Calu3 (cell line): ENCODE data around the gene PARD3. TPM values are rescaled to one million over a fixed set of nuclear protein-coding genes. Genes with fewer than 3 reads are reported as not detected.

Source experiments
- BruUV-seq: library from RNA; stranded (reverse); fragments of 400-500 nt; replicated peaks from 2 replicates; lab custom pipeline; 2021; lab: Mats Ljungman, UMichigan
- CTCF ChIA-PET: fragments of 300-600 bp; sonication (Branson Sonifier 250); formaldehyde crosslinking; loops from one replicate; lab custom pipeline; 2022; ENCODE audit warnings: antibody characterized with exemption; lab: Charles Lee
- DNase-seq: peaks from one replicate; pipeline ENCODE4 v3.0.0; 2022
- H3K27ac Mint-ChIP-seq: one replicate; pipeline ENCODE4 v1.8.0; 2022; ENCODE audit warnings: mixed read lengths; ENCODE audit not compliant: unreplicated experiment
- H3K27me3 Mint-ChIP-seq: one replicate; pipeline ENCODE4 v1.8.0; 2022; ENCODE audit warnings: mixed read lengths; ENCODE audit not compliant: unreplicated experiment
- H3K36me3 Mint-ChIP-seq: one replicate; pipeline ENCODE4 v1.8.0; 2022; ENCODE audit warnings: mild to moderate bottlenecking, moderate library complexity, mixed read lengths; ENCODE audit not compliant: insufficient read depth, unreplicated experiment
- H3K4me1 Mint-ChIP-seq: one replicate; pipeline ENCODE4 v1.8.0; 2022; ENCODE audit warnings: mild to moderate bottlenecking, low read depth, mixed read lengths; ENCODE audit not compliant: unreplicated experiment
- H3K4me3 Mint-ChIP-seq: one replicate; pipeline ENCODE4 v1.8.0; 2022; ENCODE audit warnings: mild to moderate bottlenecking, low read depth, moderate library complexity, mixed read lengths; ENCODE audit not compliant: unreplicated experiment
- H3K9me3 Mint-ChIP-seq: one replicate; pipeline ENCODE4 v1.8.0; 2022; ENCODE audit warnings: low read depth, mixed read lengths; ENCODE audit not compliant: unreplicated experiment
- intact Hi-C: fragments of 100-400 bp; cut with micrococcal nuclease; formaldehyde crosslinking; loops from one replicate; pipeline ENCODE4 v1.10.0; 2022; ENCODE audit not compliant: unreplicated experiment
- total RNA-seq: library from RNA; stranded (reverse); gene quantifications from 2 replicates; pipeline ENCODE4 v1.2.3, GENCODE V29; 2022
- TF ChIP-seq, protein P1 (sequence below): fragments of 200-600 bp; IDR thresholded peaks from one replicate; pipeline ENCODE4 v1.8.0; 2022; ENCODE audit warnings: antibody characterized with exemption; ENCODE audit not compliant: unreplicated experiment

The PARD3 gene
- total RNA-seq, 1 experiment from 2014 or later = 62.4 TPM

DNA sequence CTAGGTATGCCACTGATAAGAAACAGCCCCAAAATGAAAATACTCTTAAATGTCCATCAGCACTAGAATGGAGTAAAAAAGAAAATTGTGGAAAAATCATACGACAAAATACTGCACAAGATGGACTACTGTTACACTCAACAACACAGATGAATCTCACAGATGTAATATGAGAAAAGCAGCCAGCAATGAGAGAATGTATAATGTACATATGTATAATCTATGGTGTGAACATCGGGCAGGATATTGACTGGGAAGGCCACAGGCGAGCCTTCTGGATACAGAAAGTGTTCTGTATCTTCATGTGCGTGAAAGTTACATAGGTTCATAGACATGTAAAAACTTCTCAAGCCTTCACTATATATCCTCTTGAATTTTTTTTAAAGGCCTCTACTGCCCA, 212.6 kb downstream of the PARD3 start:
- no TSS peak for BruUV-seq
- CTCF ChIA-PET = no interaction called here
- no peaks in the 10 kb centered on the region for H3K4me1 Mint-ChIP-seq
- no peaks in the 10 kb centered on the region for H3K27me3 Mint-ChIP-seq
- no peak overlapping the region for H3K4me3 Mint-ChIP-seq
- H3K27ac Mint-ChIP-seq = peak overlapping the region; percentile 22
- TF ChIP-seq, protein P1, sequence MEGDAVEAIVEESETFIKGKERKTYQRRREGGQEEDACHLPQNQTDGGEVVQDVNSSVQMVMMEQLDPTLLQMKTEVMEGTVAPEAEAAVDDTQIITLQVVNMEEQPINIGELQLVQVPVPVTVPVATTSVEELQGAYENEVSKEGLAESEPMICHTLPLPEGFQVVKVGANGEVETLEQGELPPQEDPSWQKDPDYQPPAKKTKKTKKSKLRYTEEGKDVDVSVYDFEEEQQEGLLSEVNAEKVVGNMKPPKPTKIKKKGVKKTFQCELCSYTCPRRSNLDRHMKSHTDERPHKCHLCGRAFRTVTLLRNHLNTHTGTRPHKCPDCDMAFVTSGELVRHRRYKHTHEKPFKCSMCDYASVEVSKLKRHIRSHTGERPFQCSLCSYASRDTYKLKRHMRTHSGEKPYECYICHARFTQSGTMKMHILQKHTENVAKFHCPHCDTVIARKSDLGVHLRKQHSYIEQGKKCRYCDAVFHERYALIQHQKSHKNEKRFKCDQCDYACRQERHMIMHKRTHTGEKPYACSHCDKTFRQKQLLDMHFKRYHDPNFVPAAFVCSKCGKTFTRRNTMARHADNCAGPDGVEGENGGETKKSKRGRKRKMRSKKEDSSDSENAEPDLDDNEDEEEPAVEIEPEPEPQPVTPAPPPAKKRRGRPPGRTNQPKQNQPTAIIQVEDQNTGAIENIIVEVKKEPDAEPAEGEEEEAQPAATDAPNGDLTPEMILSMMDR = no peak
- no peak for DNase-seq
- no peaks in the 10 kb centered on the region for H3K9me3 Mint-ChIP-seq
- H3K36me3 Mint-ChIP-seq = no peaks in the 10 kb centered on the region
- intact Hi-C loops = no loop called here

DNA sequence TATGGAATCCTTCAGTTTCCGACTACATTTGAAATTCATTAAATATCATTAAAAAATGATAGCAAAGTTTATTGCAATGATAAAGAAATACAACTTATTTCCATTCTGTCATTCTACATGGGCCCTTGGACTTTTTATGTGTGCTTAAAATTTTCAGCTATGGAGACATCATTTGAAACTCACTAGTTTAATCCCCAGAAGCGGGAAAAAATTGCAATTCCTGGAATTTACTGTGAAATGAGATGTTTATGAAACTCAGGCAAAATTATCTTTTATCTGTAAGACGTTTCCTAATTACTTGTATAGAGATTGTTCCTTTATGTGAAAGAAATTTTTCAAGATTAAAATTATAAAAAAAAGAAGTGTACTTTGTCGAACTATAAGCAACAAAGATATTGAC, 213.4 kb downstream of the PARD3 start:
- Mint-ChIP-seq H3K36me3 (no peaks in the 10 kb centered on the region), H3K27me3 (no peaks in the 10 kb centered on the region), H3K4me1 (no peaks in the 10 kb centered on the region), H3K4me3 (no peak overlapping the region), H3K27ac (no peak overlapping the region), H3K9me3 (no peaks in the 10 kb centered on the region)
- intact Hi-C loops = no loop called here
- CTCF ChIA-PET = no interaction called here
- DNase-seq = no peak
- BruUV-seq = no TSS peak
- TF ChIP-seq, protein P1 = no peak

DNA sequence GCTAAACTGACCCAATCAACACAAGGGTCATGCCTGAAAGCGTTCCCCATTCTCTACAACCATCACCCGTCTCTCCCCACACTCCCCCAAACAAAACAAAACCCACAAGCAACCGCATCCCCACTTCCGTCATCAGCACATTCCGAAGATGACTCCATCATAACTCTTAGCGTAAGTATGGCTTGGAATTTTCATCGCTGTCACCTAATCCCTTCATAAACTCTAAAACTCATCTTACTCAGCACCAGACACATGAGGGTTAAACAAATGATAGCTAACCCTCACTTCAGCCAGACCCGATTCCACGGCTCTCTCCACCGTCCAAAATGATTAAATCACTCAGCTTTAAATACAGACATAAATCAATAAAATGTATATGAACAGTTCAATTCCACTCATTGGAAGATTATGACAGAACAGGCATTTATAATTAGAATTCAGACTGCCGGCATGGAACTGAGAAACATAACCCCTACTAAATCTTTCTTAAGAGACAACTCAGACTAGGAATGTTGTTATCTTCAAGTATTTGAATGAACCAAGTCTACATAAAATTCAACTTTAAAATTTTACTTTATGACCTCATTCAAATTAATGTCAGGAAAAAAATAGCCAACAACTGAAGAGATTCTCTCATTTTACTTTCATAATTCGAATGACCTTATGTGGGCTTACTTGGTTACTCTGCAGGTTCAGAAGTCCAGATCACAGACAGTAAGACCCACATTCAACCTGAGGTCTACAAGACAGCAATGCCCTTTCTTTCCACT, 215.9 kb downstream of the PARD3 start:
- Mint-ChIP-seq H3K27me3 (no peaks in the 10 kb centered on the region), H3K4me1 (no peaks in the 10 kb centered on the region), H3K4me3 (no peak overlapping the region), H3K9me3 (no peaks in the 10 kb centered on the region), H3K27ac (no peak overlapping the region), H3K36me3 (peaks cover 6% of the 10 kb centered on the region)
- TF ChIP-seq, protein P1 = no peak
- CTCF ChIA-PET = interaction anchor here (0.7 to 1.0 kb wide), 2 partner anchors 91 to 176 kb away, joined by 3 to 4 read pairs; no protein-coding TSS in a partner anchor
- intact Hi-C loops = no loop called here
- BruUV-seq = no TSS peak
- DNase-seq = no peak

DNA sequence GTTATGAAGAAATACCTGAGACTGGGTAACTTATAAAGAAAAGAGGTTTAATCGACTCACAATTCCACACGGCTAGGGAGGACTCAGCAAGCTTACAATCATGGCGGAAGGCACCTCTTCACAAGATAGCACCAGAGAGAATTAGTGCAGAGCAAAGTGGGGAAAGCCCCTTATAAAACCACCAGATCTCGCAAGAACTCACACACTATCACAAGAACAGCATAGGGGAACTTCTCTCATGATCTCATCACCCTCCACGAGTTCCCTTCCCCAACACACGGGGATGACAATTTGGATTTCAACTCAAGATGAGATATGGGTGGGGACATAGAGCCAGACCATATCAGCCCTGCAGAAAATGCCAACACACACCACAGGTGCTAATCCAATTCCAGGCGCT, 218.7 kb downstream of the PARD3 start:
- DNase-seq = no peak
- intact Hi-C loops = no loop called here
- H3K36me3 Mint-ChIP-seq = peaks cover 6% of the 10 kb centered on the region
- H3K4me3 Mint-ChIP-seq = no peak overlapping the region
- TF ChIP-seq, protein P1 = no peak
- H3K27ac Mint-ChIP-seq = no peak overlapping the region
- no TSS peak for BruUV-seq
- no peaks in the 10 kb centered on the region for H3K4me1 Mint-ChIP-seq
- no peaks in the 10 kb centered on the region for H3K27me3 Mint-ChIP-seq
- no peaks in the 10 kb centered on the region for H3K9me3 Mint-ChIP-seq
- CTCF ChIA-PET = interaction anchor here (0.6 kb wide), 1 partner anchor 89 kb away, joined by 3 read pairs; no protein-coding TSS in a partner anchor
